ENCODE results near the gene SAP25. TPM values are rescaled to one million over a fixed set of nuclear protein-coding genes. Genes with fewer than 3 reads are reported as not detected.
"Not testable (repeated sequence)": the region's sequence is repeated elsewhere in the genome, so short reads cannot be mapped to it uniquely, and the experiment has no call there.

Gene SAP25
- polyA plus RNA-seq, 1 donor, result 7.9 TPM

DNA sequence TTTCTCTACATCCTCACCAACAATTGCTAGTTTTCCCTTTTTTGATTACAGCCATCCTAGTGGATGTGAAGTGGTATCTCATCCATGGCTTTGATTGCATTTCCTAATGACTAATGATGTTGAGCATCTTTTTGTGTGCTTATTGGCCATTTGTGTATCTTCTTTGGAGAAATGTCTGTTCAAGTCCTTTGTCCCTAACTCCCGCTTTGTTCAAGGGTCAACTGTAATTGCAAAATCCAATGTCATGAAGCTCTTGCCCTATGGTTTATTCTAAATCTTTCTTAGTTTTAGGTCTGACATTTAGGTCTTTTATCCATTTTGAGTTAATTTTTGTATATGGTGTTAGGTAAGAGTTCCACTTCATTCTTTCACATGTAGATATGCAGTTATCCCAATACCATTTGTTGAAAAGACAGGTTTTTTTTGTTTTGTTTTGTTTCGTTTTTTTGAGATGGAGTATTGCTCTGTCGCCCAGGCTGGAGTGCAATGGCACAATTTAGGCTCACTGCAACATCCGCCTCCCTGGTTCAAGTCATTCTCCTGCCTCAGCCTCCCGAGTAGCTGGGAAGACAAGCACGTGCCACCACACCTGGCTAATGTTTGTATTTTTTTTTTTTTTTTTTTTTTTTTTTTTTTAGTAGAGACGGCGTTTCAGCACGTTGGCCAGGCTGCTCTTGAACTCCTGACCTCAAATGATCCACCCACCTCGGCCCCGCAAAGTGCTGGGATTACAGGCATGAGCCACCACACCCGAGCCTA is 45.4 kb downstream of the SAP25 start:
- H3K27me3 ChIP-seq (ENCODE audit: control insufficient read depth, insufficient read depth, low read length); H3K9me3 ChIP-seq (ENCODE audit: control insufficient read depth, low read depth, low read length); H3K27ac ChIP-seq (ENCODE audit: low read length); H3K4me1 ChIP-seq (ENCODE audit: control insufficient read depth, insufficient read depth, low read length); DNase-seq; H3K36me3 ChIP-seq (ENCODE audit: control insufficient read depth, insufficient read depth, low read length); H3K4me3 ChIP-seq (ENCODE audit: low read length): not testable (repeated sequence)
- WGBS (ENCODE audit: insufficient coverage, low lambda C conversion rate), result no CpG with 5 or more reads among the region's 12 CpGs

- WGBS (ENCODE audit: insufficient coverage, low lambda C conversion rate), result no CpG with 5 or more reads among the region's 34 CpGs
- H3K27ac ChIP-seq (ENCODE audit: low read length); H3K36me3 ChIP-seq (ENCODE audit: control insufficient read depth, insufficient read depth, low read length); H3K4me1 ChIP-seq (ENCODE audit: control insufficient read depth, insufficient read depth, low read length); H3K4me3 ChIP-seq (ENCODE audit: low read length); H3K27me3 ChIP-seq (ENCODE audit: control insufficient read depth, insufficient read depth, low read length); H3K9me3 ChIP-seq (ENCODE audit: control insufficient read depth, low read depth, low read length); DNase-seq: not testable (repeated sequence)
These were observed 50.5 kb downstream of the SAP25 start for GRCh38 chr7:100523192-100523591.

Other genes with a start within 250 kb of the SAP25 start
- gene PILRB, start 215.8 kb downstream of the SAP25 start, polyA plus RNA-seq, result 64.8 TPM
- 5.8 TPM for gene PILRA, start 200.4 kb downstream of the SAP25 start, polyA plus RNA-seq
- gene ZCWPW1, start 145.2 kb downstream of the SAP25 start, polyA plus RNA-seq, result 4.8 TPM
- gene MEPCE, start 144.1 kb downstream of the SAP25 start, polyA plus RNA-seq, result 37.6 TPM
- gene PPP1R35, start 137.4 kb downstream of the SAP25 start, polyA plus RNA-seq, result 29.7 TPM
- gene SPACDR, start 109.6 kb downstream of the SAP25 start, polyA plus RNA-seq, result 1.4 TPM
- 56.8 TPM for gene TSC22D4, start 94.7 kb downstream of the SAP25 start, polyA plus RNA-seq
- gene NYAP1, start 90.0 kb downstream of the SAP25 start, polyA plus RNA-seq, result 3.5 TPM
- 18.6 TPM for gene AGFG2, start 34.7 kb downstream of the SAP25 start, polyA plus RNA-seq
- gene LRCH4, start 12.2 kb upstream of the SAP25 start, polyA plus RNA-seq, result 40.0 TPM
- 0.88 TPM for gene FBXO24, start 12.4 kb upstream of the SAP25 start, polyA plus RNA-seq
- 51.4 TPM for gene PCOLCE, start 28.5 kb upstream of the SAP25 start, polyA plus RNA-seq
- gene MOSPD3, start 38.6 kb upstream of the SAP25 start, polyA plus RNA-seq, result 13.7 TPM
- gene TFR2, start 67.7 kb upstream of the SAP25 start, polyA plus RNA-seq, result 2.7 TPM
- 2.9 TPM for gene ACTL6B, start 82.5 kb upstream of the SAP25 start, polyA plus RNA-seq
- 193 TPM for gene GNB2, start 99.8 kb upstream of the SAP25 start, polyA plus RNA-seq
- gene GIGYF1, start 120.3 kb upstream of the SAP25 start, polyA plus RNA-seq, result 47.6 TPM
- 28.7 TPM for gene POP7, start 132.2 kb upstream of the SAP25 start, polyA plus RNA-seq
- gene EPO, start 146.6 kb upstream of the SAP25 start, polyA plus RNA-seq, result 0.19 TPM
- 0.04 TPM for gene ZAN, start 159.7 kb upstream of the SAP25 start, polyA plus RNA-seq

Measured in large intestine (tissue), 3 donors.